Peyer's patch (tissue), 4 donors: ENCODE measurements around the gene CELF2. TPM values are rescaled to one million over a fixed set of nuclear protein-coding genes. Genes with fewer than 3 reads are reported as not detected.

Experiments
- DNase-seq, 3 donors: peaks; one replicate each; pipeline ENCODE4 v3.0.0-alpha.2; 2017 to 2019
- H3K27ac ChIP-seq, 4 donors: fragments of 200-600 bp; sonication (generic); one replicate each; pipeline ENCODE4 v1.5.1; 2016 to 2019
- H3K27me3 ChIP-seq, 2 donors: fragments of 200-600 bp; sonication (generic); one replicate each; pipeline ENCODE4 v1.5.1; 2019
- H3K36me3 ChIP-seq, 3 donors: fragments of 200-600 bp; sonication (generic); one replicate each; pipeline ENCODE4 v1.5.1; 2016 to 2019
- H3K4me1 ChIP-seq, 4 donors: fragments of 200-600 bp; sonication (generic); one replicate each; pipeline ENCODE4 v1.5.1; 2016 to 2019
- H3K4me3 ChIP-seq, 4 donors: fragments of 200-600 bp; sonication (generic); 1 replicate in 3 of 4; 2 replicates in 1 of 4; pipeline ENCODE4 v1.5.1; 2016 to 2019; ENCODE audit warnings: mild to moderate bottlenecking in 1 of 4
- H3K9me3 ChIP-seq, 4 donors: fragments of 200-600 bp; sonication (generic); one replicate each; pipeline ENCODE4 v1.5.1; 2016 to 2019; ENCODE audit warnings: mild to moderate bottlenecking in 1 of 4
- CTCF ChIP-seq, 6 experiments: fragments of 450-650 bp in 4 of 6; fragments of 200-600 bp in 2 of 6; sonication (generic) in 1 of 6; IDR thresholded peaks; one replicate each; pipeline ENCODE4 v1.5.1; 2017 to 2019; ENCODE audit warnings: antibody characterized with exemption in 6 of 6, mild to moderate bottlenecking in 3 of 6, moderate library complexity in 1 of 6
- POLR2A ChIP-seq, 2 donors: fragments of 450-650 bp; IDR thresholded peaks; one replicate each; pipeline ENCODE4 v1.5.1; 2017; ENCODE audit warnings: antibody characterized with exemption in 2 of 2, mild to moderate bottlenecking in 2 of 2, moderate library complexity in 2 of 2
- total RNA-seq, 4 donors: library from RNA; depleted of rRNA; stranded (reverse); fragments of >200 nt; gene quantifications; one replicate each; pipeline ENCODE4 v1.1.0, GENCODE V29; 2016

The CELF2 gene
- total RNA-seq, 4 donors from 2014 or later: 20.5 to 110 (median 40.7) TPM

GRCh38 chr10:11381511-11381910 is 363.8 kb downstream of the CELF2 start:
- Histone ChIP-seq H3K27me3 (no peaks in the 10 kb centered on the region), H3K9me3 (no peaks in the 10 kb centered on the region), H3K4me3 (no peak overlapping the region), H3K4me1 (no peaks in the 10 kb centered on the region), H3K36me3 (no peaks in the 10 kb centered on the region), H3K27ac (no peak overlapping the region)
- no peak for DNase-seq
- TF ChIP-seq POLR2A (IDR thresholded peaks at IDR 0.05): no peak

- Histone ChIP-seq H3K9me3 (no peaks in the 10 kb centered on the region), H3K27ac (no peak overlapping the region), H3K27me3 (no peaks in the 10 kb centered on the region), H3K4me3 (no peak overlapping the region), H3K36me3 (no peaks in the 10 kb centered on the region), H3K4me1 (no peaks in the 10 kb centered on the region)
- TF ChIP-seq POLR2A (IDR thresholded peaks at IDR 0.05) (no peak), CTCF (IDR thresholded peaks at IDR 0.05) (no peak)
- no peak for DNase-seq
Observed at GRCh38 chr10:11382187-11382586, 364.5 kb downstream of the CELF2 start.

GRCh38 chr10:11386044-11386443 is 368.4 kb downstream of the CELF2 start:
- no peaks in the 10 kb centered on the region for H3K9me3 ChIP-seq
- DNase-seq: no peak
- H3K27ac ChIP-seq: no peak overlapping the region
- H3K27me3 ChIP-seq: no peaks in the 10 kb centered on the region
- no peaks in the 10 kb centered on the region for H3K36me3 ChIP-seq
- TF ChIP-seq CTCF (IDR thresholded peaks at IDR 0.05) (no peak), POLR2A (IDR thresholded peaks at IDR 0.05) (no peak)
- no peak overlapping the region for H3K4me3 ChIP-seq
- H3K4me1 ChIP-seq: no peaks in the 10 kb centered on the region
